SU-DHL-6 (cell line): Measurements from ENCODE around the gene EYS.

ENCODE experiments used
- H2AFZ ChIP-seq: fragments of 200-600 bp; sonication (generic); 2 replicates; pipeline ENCODE4 v1.6.1; 2014; ENCODE audit warnings: low read depth, mild to moderate bottlenecking, moderate library complexity, mixed read lengths, antibody characterized with exemption, low read length; ENCODE audit not compliant: severe bottlenecking
- H3F3A ChIP-seq: fragments of 200-600 bp; shearing (Covaris generic); 2 replicates; pipeline ENCODE4 v1.6.0; 2016; ENCODE audit warnings: antibody characterized with exemption, mild to moderate bottlenecking; ENCODE audit not compliant: insufficient read depth
- H3K27ac ChIP-seq: fragments of 200-600 bp; sonication (generic); 2 replicates; pipeline ENCODE4 v1.5.1; 2016; ENCODE audit warnings: low read depth, mild to moderate bottlenecking, low read length, moderate library complexity, mixed read lengths
- H3K27me3 ChIP-seq: fragments of 200-600 bp; sonication (generic), shearing (Covaris generic); 2 replicates; pipeline ENCODE4 v1.6.0; 2014; ENCODE audit warnings: mild to moderate bottlenecking, low read length
- H3K36me3 ChIP-seq: fragments of 200-600 bp; sonication (generic); 2 replicates; pipeline ENCODE4 v1.6.1; 2014; ENCODE audit warnings: mild to moderate bottlenecking, low read length, mixed read lengths
- H3K4me2 ChIP-seq: fragments of 300-600, 200-600 bp; shearing (Covaris generic), sonication (generic); 2 replicates; pipeline ENCODE4 v1.6.0; 2014; ENCODE audit warnings: low read length, low read depth, mild to moderate bottlenecking; ENCODE audit not compliant: poor library complexity, severe bottlenecking
- H3K4me3 ChIP-seq: fragments of 200-600 bp; sonication (generic); 2 replicates; pipeline ENCODE4 v1.5.1; 2014; ENCODE audit warnings: antibody characterized with exemption, low read length, mild to moderate bottlenecking, mixed read lengths; ENCODE audit not compliant: insufficient read depth, poor library complexity, severe bottlenecking
- H3K79me2 ChIP-seq: fragments of 200-600 bp; sonication (generic); 2 replicates; pipeline ENCODE4 v1.6.1; 2014; ENCODE audit warnings: mild to moderate bottlenecking, low read length, moderate library complexity; ENCODE audit not compliant: insufficient read depth
- H3K9ac ChIP-seq: fragments of 200-600 bp; sonication (generic); 2 replicates; pipeline ENCODE4 v1.7.0; 2014; ENCODE audit warnings: mild to moderate bottlenecking, low read length
- H3K9me2 ChIP-seq: fragments of 200-600 bp; sonication (generic); replicated peaks from 2 replicates; pipeline ENCODE4 v1.6.1; 2014; ENCODE audit warnings: low read length; ENCODE audit not compliant: insufficient read depth
- H3K9me3 ChIP-seq: fragments of 200-600 bp; sonication (generic); 2 replicates; pipeline ENCODE4 v1.6.1; 2014; ENCODE audit warnings: low read length, mixed read lengths; ENCODE audit not compliant: insufficient read depth
- H4K20me1 ChIP-seq: fragments of 200-600 bp; sonication (generic); 2 replicates; pipeline ENCODE4 v1.6.1; 2014; ENCODE audit warnings: low read depth, mild to moderate bottlenecking, antibody characterized with exemption, low read length, moderate library complexity, mixed read lengths
- EZH2phosphoT487 ChIP-seq: fragments of 200-600 bp; sonication (generic), shearing (Covaris generic); conservative IDR thresholded peaks from 2 replicates; pipeline ENCODE4 v1.6.1; 2018; ENCODE audit warnings: mild to moderate bottlenecking, antibody characterized with exemption, low read length, moderate library complexity, mixed read lengths
- TF ChIP-seq, protein P1 (sequence below): fragments of 200-600 bp; sonication (generic); IDR thresholded peaks from one replicate; pipeline ENCODE4 v1.5.1; 2017; ENCODE audit warnings: antibody characterized with exemption, mild to moderate bottlenecking, low read length, moderate library complexity; ENCODE audit not compliant: insufficient read depth, poor library complexity, severe bottlenecking

EYS gene

DNA sequence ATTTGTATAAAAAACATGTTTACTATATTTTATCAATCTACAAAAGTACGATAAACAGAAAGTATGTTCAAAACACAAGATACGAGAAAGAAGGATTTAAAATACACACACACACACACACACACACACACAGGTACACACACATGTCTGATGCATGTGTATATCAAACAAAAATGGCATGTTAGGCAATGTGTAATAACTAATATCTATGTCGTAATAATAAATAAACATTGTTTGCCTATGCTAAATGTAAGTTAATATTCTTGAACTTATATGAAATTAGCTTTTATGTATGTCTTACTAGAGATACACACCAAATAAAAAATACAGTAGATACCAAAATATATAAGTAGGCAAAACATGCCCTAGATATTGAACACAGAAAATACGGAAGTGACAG, 894.9 kb downstream of the EYS start:
- TF ChIP-seq EZH2phosphoT487, result no peak
- TF ChIP-seq, protein P1, sequence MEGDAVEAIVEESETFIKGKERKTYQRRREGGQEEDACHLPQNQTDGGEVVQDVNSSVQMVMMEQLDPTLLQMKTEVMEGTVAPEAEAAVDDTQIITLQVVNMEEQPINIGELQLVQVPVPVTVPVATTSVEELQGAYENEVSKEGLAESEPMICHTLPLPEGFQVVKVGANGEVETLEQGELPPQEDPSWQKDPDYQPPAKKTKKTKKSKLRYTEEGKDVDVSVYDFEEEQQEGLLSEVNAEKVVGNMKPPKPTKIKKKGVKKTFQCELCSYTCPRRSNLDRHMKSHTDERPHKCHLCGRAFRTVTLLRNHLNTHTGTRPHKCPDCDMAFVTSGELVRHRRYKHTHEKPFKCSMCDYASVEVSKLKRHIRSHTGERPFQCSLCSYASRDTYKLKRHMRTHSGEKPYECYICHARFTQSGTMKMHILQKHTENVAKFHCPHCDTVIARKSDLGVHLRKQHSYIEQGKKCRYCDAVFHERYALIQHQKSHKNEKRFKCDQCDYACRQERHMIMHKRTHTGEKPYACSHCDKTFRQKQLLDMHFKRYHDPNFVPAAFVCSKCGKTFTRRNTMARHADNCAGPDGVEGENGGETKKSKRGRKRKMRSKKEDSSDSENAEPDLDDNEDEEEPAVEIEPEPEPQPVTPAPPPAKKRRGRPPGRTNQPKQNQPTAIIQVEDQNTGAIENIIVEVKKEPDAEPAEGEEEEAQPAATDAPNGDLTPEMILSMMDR, result no peak
- no peaks in the 10 kb centered on the region for H3K36me3 ChIP-seq

DNA sequence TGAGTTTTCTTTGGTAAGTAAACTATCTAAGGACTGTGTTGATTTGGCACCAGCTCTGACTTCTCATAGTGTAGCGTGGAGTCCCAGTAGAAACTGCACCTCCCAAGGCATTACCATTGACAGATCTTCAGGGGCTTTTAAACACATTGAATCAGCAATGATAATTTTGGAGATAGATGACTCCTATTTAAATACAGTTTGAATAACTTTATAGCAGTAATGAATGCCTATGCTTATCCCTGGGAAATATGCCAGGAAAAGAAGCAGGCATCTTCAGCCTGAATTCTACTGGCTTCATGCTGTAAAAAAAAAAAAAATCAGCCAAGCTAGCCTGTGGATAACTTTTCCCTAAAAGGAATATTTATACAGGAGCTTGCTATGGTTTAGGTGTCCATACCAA, 895.9 kb downstream of the EYS start:
- TF ChIP-seq EZH2phosphoT487, result no peak
- TF ChIP-seq, protein P1, result no peak
- Histone ChIP-seq H3K4me3 (no peak overlapping the region), H3K9ac (no peak overlapping the region), H3K9me2 (no peaks in the 10 kb centered on the region), H3K27ac (no peak overlapping the region), H3K27me3 (no peaks in the 10 kb centered on the region), H3K9me3 (no peaks in the 10 kb centered on the region), H4K20me1 (no peaks in the 10 kb centered on the region), H2AFZ (no peak overlapping the region), H3F3A (no peaks in the 10 kb centered on the region), H3K4me2 (no peak overlapping the region), H3K36me3 (no peaks in the 10 kb centered on the region), H3K79me2 (no peaks in the 10 kb centered on the region)

More for the DNA sequence above, 894.9 kb downstream of the EYS start:
- Histone ChIP-seq H3K9me2 (no peaks in the 10 kb centered on the region), H3K9me3 (no peaks in the 10 kb centered on the region), H3K4me2 (no peak overlapping the region), H3K9ac (no peak overlapping the region), H3K27me3 (no peaks in the 10 kb centered on the region), H3K4me3 (no peak overlapping the region), H4K20me1 (no peaks in the 10 kb centered on the region), H2AFZ (no peak overlapping the region), H3F3A (no peaks in the 10 kb centered on the region), H3K27ac (no peak overlapping the region), H3K79me2 (no peaks in the 10 kb centered on the region)

DNA sequence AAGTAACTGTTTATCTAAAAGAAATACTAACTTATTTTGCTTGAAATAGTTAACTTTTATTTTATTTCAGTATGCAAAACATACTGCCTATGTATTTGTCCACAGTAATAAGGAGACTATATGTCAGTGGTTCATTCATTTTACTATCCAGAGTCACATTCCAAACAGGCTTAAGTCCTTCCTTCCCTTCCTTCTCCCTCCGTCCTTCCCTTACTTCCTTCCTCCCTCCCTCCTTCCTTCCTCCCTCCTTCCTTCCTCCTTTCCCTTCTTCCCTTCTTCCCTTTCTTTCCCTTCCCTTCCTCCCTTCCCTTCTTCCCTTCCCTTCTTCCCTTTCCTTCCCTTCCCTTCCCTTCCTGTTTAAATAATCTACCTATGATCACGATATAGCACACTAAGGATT, 899.2 kb downstream of the EYS start:
- no peaks in the 10 kb centered on the region for H3K79me2 ChIP-seq
- H3K9me2 ChIP-seq, result no peaks in the 10 kb centered on the region
- H2AFZ ChIP-seq, result no peak overlapping the region
- H3K9me3 ChIP-seq, result no peaks in the 10 kb centered on the region
- no peak overlapping the region for H3K9ac ChIP-seq
- H3K27ac ChIP-seq, result no peak overlapping the region
- no peak overlapping the region for H3K4me3 ChIP-seq
- TF ChIP-seq, protein P1, result no peak
- no peak for TF ChIP-seq EZH2phosphoT487
- no peaks in the 10 kb centered on the region for H3K27me3 ChIP-seq
- H3F3A ChIP-seq, result no peaks in the 10 kb centered on the region
- no peak overlapping the region for H3K4me2 ChIP-seq
- no peaks in the 10 kb centered on the region for H3K36me3 ChIP-seq
- no peaks in the 10 kb centered on the region for H4K20me1 ChIP-seq
